Measurements from ENCODE around the gene SLC16A6. TPM values are rescaled to one million over a fixed set of nuclear protein-coding genes. Genes with fewer than 3 reads are reported as not detected.
A peak's percentile ranks its signal among the peaks of the same experiment; 100 is the strongest.

SLC16A6 gene
- polyA plus RNA-seq, 1 donor (not counting 4 experiments of a cell fraction or from before 2014, with no cell fraction given): 0.14 TPM

DNA sequence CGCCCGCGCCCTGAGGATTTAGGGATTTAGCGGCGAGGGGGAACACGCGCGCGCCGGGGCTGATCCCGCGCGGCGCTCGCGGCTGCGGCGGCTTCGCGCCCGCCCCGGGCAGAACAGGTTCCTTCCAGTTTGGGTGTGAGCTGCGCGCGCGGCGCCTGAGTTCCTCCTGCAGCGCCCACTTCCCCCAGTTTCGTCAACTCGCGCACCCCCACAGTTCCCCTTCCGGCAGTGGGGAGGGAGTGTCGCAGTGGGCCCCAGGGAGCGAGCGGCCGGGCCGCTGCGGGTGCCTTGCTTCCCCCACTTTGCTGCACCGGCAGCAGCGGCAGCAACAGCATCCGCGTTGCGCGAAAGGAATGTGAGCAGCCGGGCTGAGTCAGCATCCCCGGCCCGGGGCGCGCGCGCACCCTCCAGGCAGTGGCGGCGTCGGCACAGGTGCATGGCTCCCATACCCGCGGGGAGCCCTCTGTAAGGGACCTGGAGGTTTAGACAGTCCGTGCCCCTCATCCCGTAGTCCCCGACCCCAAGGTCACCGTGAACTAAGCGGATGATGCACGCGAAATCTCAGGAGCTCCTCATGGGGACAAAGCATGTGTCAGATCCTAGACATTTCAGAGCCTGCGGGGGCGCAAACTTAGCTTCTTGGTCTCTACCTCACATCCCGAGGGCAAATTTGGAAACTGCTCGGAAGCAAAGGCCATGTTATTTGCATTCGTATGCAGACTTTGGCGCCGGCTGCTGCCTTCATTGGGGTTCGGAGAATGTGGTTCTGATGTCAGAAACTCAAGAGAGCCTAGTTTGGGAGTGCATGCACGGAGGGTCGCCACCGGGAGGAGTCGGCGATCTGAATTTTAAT is 1.1 kb upstream of the SLC16A6 start:
- peak overlapping the region; percentile 37 for H3K9ac ChIP-seq (ENCODE audit: control insufficient read depth, extremely low read depth, insufficient read depth, low read length)
- H3K27ac ChIP-seq (ENCODE audit: control insufficient read depth, insufficient read depth, low read length): no peak overlapping the region
- no peaks in the 10 kb centered on the region for H3K9me3 ChIP-seq (ENCODE audit: control insufficient read depth, low read depth, low read length)
- H3K4me2 ChIP-seq (ENCODE audit: control insufficient read depth, extremely low read depth, insufficient read depth, low read depth, low read length): peak overlapping the region; percentile 74
- H3K27me3 ChIP-seq (ENCODE audit: control insufficient read depth, extremely low read depth, insufficient read depth, low read length): peaks cover 45% of the 10 kb centered on the region
- TF ChIP-seq, protein P1, sequence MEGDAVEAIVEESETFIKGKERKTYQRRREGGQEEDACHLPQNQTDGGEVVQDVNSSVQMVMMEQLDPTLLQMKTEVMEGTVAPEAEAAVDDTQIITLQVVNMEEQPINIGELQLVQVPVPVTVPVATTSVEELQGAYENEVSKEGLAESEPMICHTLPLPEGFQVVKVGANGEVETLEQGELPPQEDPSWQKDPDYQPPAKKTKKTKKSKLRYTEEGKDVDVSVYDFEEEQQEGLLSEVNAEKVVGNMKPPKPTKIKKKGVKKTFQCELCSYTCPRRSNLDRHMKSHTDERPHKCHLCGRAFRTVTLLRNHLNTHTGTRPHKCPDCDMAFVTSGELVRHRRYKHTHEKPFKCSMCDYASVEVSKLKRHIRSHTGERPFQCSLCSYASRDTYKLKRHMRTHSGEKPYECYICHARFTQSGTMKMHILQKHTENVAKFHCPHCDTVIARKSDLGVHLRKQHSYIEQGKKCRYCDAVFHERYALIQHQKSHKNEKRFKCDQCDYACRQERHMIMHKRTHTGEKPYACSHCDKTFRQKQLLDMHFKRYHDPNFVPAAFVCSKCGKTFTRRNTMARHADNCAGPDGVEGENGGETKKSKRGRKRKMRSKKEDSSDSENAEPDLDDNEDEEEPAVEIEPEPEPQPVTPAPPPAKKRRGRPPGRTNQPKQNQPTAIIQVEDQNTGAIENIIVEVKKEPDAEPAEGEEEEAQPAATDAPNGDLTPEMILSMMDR (optimal IDR thresholded peaks at IDR 0.05 in 1 of 3, IDR thresholded peaks at IDR 0.05 in 1 of 3, conservative IDR thresholded peaks at IDR 0.05 in 1 of 3; ENCODE audit: extremely low read depth in 1 of 3, insufficient read depth in 2 of 3, low read length in 3 of 3): peak in 1 of 3 experiments; percentile 15
- TF ChIP-seq EZH2 (IDR thresholded peaks at IDR 0.05; ENCODE audit: low read length): no peak
- H3K4me1 ChIP-seq (ENCODE audit: control insufficient read depth, extremely low read depth, insufficient read depth, low read length): peaks cover 18% of the 10 kb centered on the region
- DNase-seq (ENCODE audit: low read depth, low spot score) (no peak), FAIRE-seq (no peak)
- dilution Hi-C loops (cut with MboI; ENCODE audit: extremely low pct_ligation_motif_present, low sequenced_read_pairs): no loop called here
- no peaks in the 10 kb centered on the region for H4K20me1 ChIP-seq (ENCODE audit: control insufficient read depth, extremely low read depth, insufficient read depth, low read length)
- no peaks in the 10 kb centered on the region for H3K9me1 ChIP-seq (ENCODE audit: control insufficient read depth, extremely low read depth, insufficient read depth, low read length)
- peak overlapping the region; percentile 67 for H2AFZ ChIP-seq (ENCODE audit: control insufficient read depth, low read length)
- no peaks in the 10 kb centered on the region for H3K36me3 ChIP-seq (ENCODE audit: control insufficient read depth in 2 of 2, extremely low read depth in 1 of 2, insufficient read depth in 2 of 2, low read length in 2 of 2)
- H3K4me3 ChIP-seq (ENCODE audit: control insufficient read depth in 2 of 3, extremely low read depth in 1 of 3, insufficient read depth in 2 of 3, low read depth in 1 of 3, low read length in 3 of 3): peak overlapping the region; percentile 34 to 65 (median 62)
- H3K79me2 ChIP-seq (ENCODE audit: control insufficient read depth, insufficient read depth, low read length): no peaks in the 10 kb centered on the region

DNA sequence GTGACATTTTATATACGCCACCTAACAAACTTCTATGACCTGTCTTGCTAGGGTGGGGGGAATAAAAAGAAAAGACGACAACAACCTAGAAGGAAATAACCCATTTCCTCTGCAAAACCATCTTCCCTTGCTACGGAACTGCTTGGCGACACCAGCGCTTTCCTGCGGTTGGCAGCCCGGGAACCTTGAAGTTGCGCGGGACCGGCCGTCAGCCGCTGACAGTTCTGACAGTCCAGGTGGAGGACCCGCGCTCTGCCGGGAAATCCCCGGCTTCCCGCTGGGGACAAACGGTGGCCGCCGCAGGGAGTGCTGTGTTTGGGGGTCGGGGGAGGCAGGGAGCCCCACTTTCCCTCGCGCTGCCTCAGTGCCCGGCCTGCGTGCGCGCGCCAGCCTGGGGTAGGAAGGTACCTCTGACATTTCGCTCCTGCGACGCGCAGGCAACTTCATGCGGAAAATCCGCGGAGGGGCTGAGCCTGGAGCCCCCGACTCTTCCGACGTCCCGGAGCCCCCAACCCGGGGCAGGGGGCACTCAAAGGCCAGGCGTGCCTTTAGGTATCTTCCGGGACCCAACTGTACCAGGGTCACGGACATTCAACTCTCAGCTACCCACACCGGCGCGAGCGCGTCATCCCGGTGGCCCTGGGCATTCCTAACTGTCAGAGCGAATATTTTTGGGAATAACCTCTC is 516 bp downstream of the SLC16A6 start:
- H3K9ac ChIP-seq (ENCODE audit: control insufficient read depth, extremely low read depth, insufficient read depth, low read length): no peak overlapping the region
- dilution Hi-C loops (cut with MboI; ENCODE audit: extremely low pct_ligation_motif_present, low sequenced_read_pairs): no loop called here
- H4K20me1 ChIP-seq (ENCODE audit: control insufficient read depth, extremely low read depth, insufficient read depth, low read length): no peaks in the 10 kb centered on the region
- DNase-seq (ENCODE audit: low read depth, low spot score) (no peak), FAIRE-seq (no peak)
- no peaks in the 10 kb centered on the region for H3K9me3 ChIP-seq (ENCODE audit: control insufficient read depth, low read depth, low read length)
- peaks cover 40% of the 10 kb centered on the region for H3K27me3 ChIP-seq (ENCODE audit: control insufficient read depth, extremely low read depth, insufficient read depth, low read length)
- peak overlapping the region in 1 of 3 experiments; percentile 54 for H3K4me3 ChIP-seq (ENCODE audit: control insufficient read depth in 2 of 3, extremely low read depth in 1 of 3, insufficient read depth in 2 of 3, low read depth in 1 of 3, low read length in 3 of 3)
- H3K36me3 ChIP-seq (ENCODE audit: control insufficient read depth in 2 of 2, extremely low read depth in 1 of 2, insufficient read depth in 2 of 2, low read length in 2 of 2): no peaks in the 10 kb centered on the region
- H2AFZ ChIP-seq (ENCODE audit: control insufficient read depth, low read length): no peak overlapping the region
- H3K9me1 ChIP-seq (ENCODE audit: control insufficient read depth, extremely low read depth, insufficient read depth, low read length): no peaks in the 10 kb centered on the region
- no peaks in the 10 kb centered on the region for H3K79me2 ChIP-seq (ENCODE audit: control insufficient read depth, insufficient read depth, low read length)
- no peak overlapping the region for H3K27ac ChIP-seq (ENCODE audit: control insufficient read depth, insufficient read depth, low read length)
- H3K4me1 ChIP-seq (ENCODE audit: control insufficient read depth, extremely low read depth, insufficient read depth, low read length): peaks cover 18% of the 10 kb centered on the region
- peak overlapping the region; percentile 74 for H3K4me2 ChIP-seq (ENCODE audit: control insufficient read depth, extremely low read depth, insufficient read depth, low read depth, low read length)
- TF ChIP-seq EZH2 (IDR thresholded peaks at IDR 0.05; ENCODE audit: low read length): peak; percentile 82
- TF ChIP-seq, protein P1 (optimal IDR thresholded peaks at IDR 0.05 in 1 of 3, IDR thresholded peaks at IDR 0.05 in 1 of 3, conservative IDR thresholded peaks at IDR 0.05 in 1 of 3; ENCODE audit: extremely low read depth in 1 of 3, insufficient read depth in 2 of 3, low read length in 3 of 3): no peak

Data from keratinocyte (primary cell).